K562 (cell line): ENCODE data around the gene LMLN. TPM values are rescaled to one million over a fixed set of nuclear protein-coding genes. Genes with fewer than 3 reads are reported as not detected.
A peak's percentile ranks its signal among the peaks of the same experiment; 100 is the strongest.

ENCODE experiments used
- CBX5 ChIP-seq: IDR thresholded peaks from 2 replicates; pipeline ENCODE4 v1.6.1; 2014; ENCODE audit warnings: low read depth, borderline replicate concordance
- CHD1 ChIP-seq: fragments of 200-600 bp; sonication (generic); IDR thresholded peaks from one replicate; pipeline ENCODE4 v1.6.1; 2012; ENCODE audit warnings: mild to moderate bottlenecking, moderate library complexity, low read length, inconsistent platforms
- E2F4 ChIP-seq: sonication (generic); formaldehyde crosslinking; IDR thresholded peaks from 2 replicates; pipeline ENCODE4 v1.8.0; 2022; ENCODE audit warnings: mild to moderate bottlenecking, low read depth, missing genetic modification reagents
- FOXA3 ChIP-seq, 2 experiments: fragments of 450-650 bp in 1 of 2; sonication (generic) in 1 of 2; formaldehyde crosslinking; IDR thresholded peaks in 1 of 2; conservative IDR thresholded peaks in 1 of 2; 2 replicates each; pipeline versions ENCODE4 v1.4.0 to v1.8.0; 2020 to 2022; ENCODE audit warnings: mild to moderate bottlenecking in 2 of 2, missing genetic modification reagents in 1 of 2
- FOXJ3 ChIP-seq: sonication (generic); formaldehyde crosslinking; IDR thresholded peaks from 2 replicates; pipeline ENCODE4 v1.4.0; 2020; ENCODE audit warnings: mild to moderate bottlenecking, missing genetic modification reagents
- IFI16 ChIP-seq: fragments of 250-450 bp; sonication (Bioruptor Pico); IDR thresholded peaks from 2 replicates; pipeline ENCODE4 v2.1.2; 2022; ENCODE audit warnings: mild to moderate bottlenecking, inconsistent platforms
- JUND ChIP-seq, 2 experiments: IDR thresholded peaks; 2 replicates in 1 of 2; 3 replicates in 1 of 2; pipeline ENCODE4 v1.6.1; 2011; ENCODE audit warnings: borderline replicate concordance in 2 of 2, low read depth in 2 of 2, low read length in 2 of 2, improper control_type of control experiment in 1 of 2, missing biosample characterization in 1 of 2, missing genetic modification characterization in 1 of 2, missing genetic modification reagents in 1 of 2
- MECOM ChIP-seq: fragments of 250-450 bp; sonication (Bioruptor Pico); IDR thresholded peaks from 2 replicates; pipeline ENCODE4 v1.8.0; 2022; ENCODE audit warnings: inconsistent platforms
- MTA1 ChIP-seq: fragments of 450-650 bp; IDR thresholded peaks from 2 replicates; pipeline ENCODE4 v1.6.1; 2017; ENCODE audit warnings: borderline replicate concordance
- NFYB ChIP-seq: IDR thresholded peaks from 2 replicates; pipeline ENCODE4 v1.6.1; 2011; ENCODE audit warnings: mild to moderate bottlenecking, moderate library complexity; ENCODE audit not compliant: insufficient read length; ENCODE audit errors: extremely low read depth
- PHB ChIP-seq: fragments of 250-450 bp; sonication (Bioruptor Pico); IDR thresholded peaks from 2 replicates; pipeline ENCODE4 v1.5.0; 2021
- PTTG1 ChIP-seq: fragments of 450-650 bp; IDR thresholded peaks from 2 replicates; pipeline ENCODE4 v1.6.1; 2016; ENCODE audit warnings: low read depth, mild to moderate bottlenecking, missing genetic modification characterization, missing compliant biosample characterization
- RBM22 ChIP-seq: fragments of 200-400 bp; formaldehyde crosslinking; IDR thresholded peaks from 2 replicates; pipeline ENCODE4 v1.6.1; 2018; ENCODE audit warnings: low read length, low read depth; ENCODE audit not compliant: poor library complexity, severe bottlenecking
- RNF219 ChIP-seq: fragments of 250-450 bp; sonication (Bioruptor Pico); IDR thresholded peaks from 2 replicates; pipeline ENCODE4 v1.5.0; 2022; ENCODE audit warnings: mild to moderate bottlenecking
- SIRT6 ChIP-seq: IDR thresholded peaks from one replicate; pipeline ENCODE4 v1.6.1; 2012; ENCODE audit warnings: low read depth, mild to moderate bottlenecking, control low read depth, inconsistent platforms, low read length, moderate library complexity
- SNRNP70 ChIP-seq: fragments of 200-400 bp; formaldehyde crosslinking; optimal IDR thresholded peaks from 2 replicates; pipeline ENCODE3; 2017; ENCODE audit warnings: low read depth, low read length
- STAG1 ChIP-seq: sonication (generic); formaldehyde crosslinking; IDR thresholded peaks from 2 replicates; pipeline ENCODE4 v1.5.0; 2020; ENCODE audit warnings: missing genetic modification reagents, borderline replicate concordance
- USF1 ChIP-seq: sonication (generic); formaldehyde crosslinking; IDR thresholded peaks from 2 replicates; pipeline ENCODE4 v1.9.0; 2022; ENCODE audit warnings: mild to moderate bottlenecking, missing genetic modification reagents
- ZNF121 ChIP-seq: sonication (generic); formaldehyde crosslinking; conservative IDR thresholded peaks from 2 replicates; pipeline ENCODE4 v1.8.0; 2022; ENCODE audit warnings: missing genetic modification reagents
- ZNF212 ChIP-seq: fragments of 450-650 bp; formaldehyde crosslinking; IDR thresholded peaks from 2 replicates; pipeline ENCODE4 v1.4.0; 2020; ENCODE audit warnings: mild to moderate bottlenecking
- ZNF23 ChIP-seq: fragments of 250-450 bp; sonication (Bioruptor Pico); IDR thresholded peaks from 2 replicates; pipeline ENCODE4 v1.4.0; 2020; ENCODE audit warnings: mild to moderate bottlenecking
- polyA plus RNA-seq, 8 experiments: library from polyadenylated mRNA; depleted of rRNA in 4 of 8; stranded (reverse) in 5 of 8; unstranded in 3 of 8; fragments of >200 nt; fragmentation: Nextera tagmentation in 2 of 8; fragmentation: Illumina TruSeq in 1 of 8; extraction: Ambion mirVana in 2 of 8; extraction: Trizol in 1 of 8; gene quantifications; 2 replicates each; pipeline versions ENCODE4 v1.2.1 to v1.2.3, GENCODE V29; 2011 to 2014; ENCODE audit warnings: inconsistent platforms in 1 of 8, missing spikeins in 1 of 8
- total RNA-seq, 7 experiments: library from RNA; depleted of rRNA in 6 of 7; stranded (reverse); fragments of >200 nt in 6 of 7; fragmentation: Illumina TruSeq in 2 of 7; extraction: Trizol in 2 of 7; gene quantifications; 2 replicates each; pipeline versions ENCODE4 v1.2.1 to v1.2.3, GENCODE V29; 2011 to 2021; ENCODE audit warnings: low replicate concordance in 1 of 7
- TF ChIP-seq, protein P1 (sequence below): sonication (generic); formaldehyde crosslinking; IDR thresholded peaks from 2 replicates; pipeline ENCODE4 v1.9.0; 2022; ENCODE audit warnings: mild to moderate bottlenecking, missing genetic modification reagents

LMLN gene
- total and polyA plus RNA-seq, 9 of the 15 experiments (the other 6 are each of a cell fraction or from before 2014, with no cell fraction given): 2.2 to 15.9 (median 6.9) TPM

- TF ChIP-seq MECOM (CRISPR knock-in tag): no peak
- TF ChIP-seq, protein P1, sequence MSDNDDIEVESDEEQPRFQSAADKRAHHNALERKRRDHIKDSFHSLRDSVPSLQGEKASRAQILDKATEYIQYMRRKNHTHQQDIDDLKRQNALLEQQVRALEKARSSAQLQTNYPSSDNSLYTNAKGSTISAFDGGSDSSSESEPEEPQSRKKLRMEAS: peak; percentile 78
- TF ChIP-seq ZNF121 (CRISPR knock-in tag): no peak
- TF ChIP-seq USF1 (CRISPR knock-in tag): peak; percentile 40; the same call in 1 of the 2 replicates
- TF ChIP-seq NFYB: no peak
- TF ChIP-seq ZNF23 (CRISPR knock-in tag): no peak
- no peak; the same call in 1 of the 2 replicates for TF ChIP-seq JUND (IDR thresholded peaks at IDR 0.05; ENCODE audit: borderline replicate concordance, low read depth, low read length)
- TF ChIP-seq JUND (tag; IDR thresholded peaks at IDR 0.05; ENCODE audit: borderline replicate concordance, low read depth, low read length): no peak; the same call in 2 of the 3 replicates
- TF ChIP-seq SIRT6: no peak
- no peak for TF ChIP-seq ZNF212 (CRISPR knock-in tag)
- peak; percentile 52 for TF ChIP-seq SNRNP70
- TF ChIP-seq IFI16: no peak
- TF ChIP-seq RBM22: no peak
- no peak for TF ChIP-seq E2F4 (CRISPR knock-in tag)
- TF ChIP-seq CBX5: no peak
- 0 out of 4 replicates have a peak, but pooled peaks of 1 of the 2 experiments have one; percentile 30 for TF ChIP-seq FOXA3 (CRISPR knock-in tag; conservative IDR thresholded peaks at IDR 0.05 in 1 of 2, IDR thresholded peaks at IDR 0.05 in 1 of 2)
- TF ChIP-seq MTA1: peak; percentile 89
- TF ChIP-seq FOXJ3: peak; percentile 90
- no peak for TF ChIP-seq STAG1 (CRISPR knock-in tag)
- TF ChIP-seq RNF219: no peak
- TF ChIP-seq PTTG1 (tag): no peak
- no peak for TF ChIP-seq CHD1
- no peak for TF ChIP-seq PHB (CRISPR knock-in tag)
Measured at GRCh38 chr3:197949778-197950676, 10.0 kb upstream of the LMLN start, which contains the start of gene RPL35A (continued).
